Bronchial epithelial cell (primary cell): ENCODE measurements around the gene KDM7A. TPM values are rescaled to one million over a fixed set of nuclear protein-coding genes. Genes with fewer than 3 reads are reported as not detected.
A peak's percentile ranks its signal among the peaks of the same experiment; 100 is the strongest.
"Not testable (repeated sequence)": the region's sequence is repeated elsewhere in the genome, so short reads cannot be mapped to it uniquely, and the experiment has no call there.

Experiments used
- DNase-seq: peaks from one replicate; pipeline ENCODE4 v3.0.0-alpha.2; 2010; ENCODE audit warnings: low read depth
- FAIRE-seq: peaks from 2 replicates; lab custom pipeline; 2011; peaks lifted over from hg19 to GRCh38; lab: Jason Lieb, UNC
- H3K27me3 ChIP-seq: 2 replicates; pipeline ENCODE4 v1.5.1; 2011; ENCODE audit warnings: low read length; ENCODE audit not compliant: control insufficient read depth, insufficient read depth
- H3K36me3 ChIP-seq: 2 replicates; pipeline ENCODE4 v1.5.1; 2011; ENCODE audit warnings: low read length; ENCODE audit not compliant: control insufficient read depth, insufficient read depth
- H3K4me3 ChIP-seq: 2 replicates; pipeline ENCODE4 v1.5.1; 2011; ENCODE audit warnings: mild to moderate bottlenecking, low read depth, low read length, control low read depth
- CTCF ChIP-seq: IDR thresholded peaks from 2 replicates; pipeline ENCODE4 v1.5.1; 2011; ENCODE audit warnings: mild to moderate bottlenecking, moderate library complexity, low read length, control low read depth, inconsistent platforms; ENCODE audit not compliant: insufficient read depth, severe bottlenecking
- total RNA-seq: library from RNA; depleted of rRNA; stranded (reverse); fragments of >200 nt; gene quantifications from 2 replicates; pipeline ENCODE4 v1.2.1, GENCODE V29; 2014

Gene KDM7A
- total RNA-seq, 1 donor from 2014 or later, result 14.7 TPM

DNA sequence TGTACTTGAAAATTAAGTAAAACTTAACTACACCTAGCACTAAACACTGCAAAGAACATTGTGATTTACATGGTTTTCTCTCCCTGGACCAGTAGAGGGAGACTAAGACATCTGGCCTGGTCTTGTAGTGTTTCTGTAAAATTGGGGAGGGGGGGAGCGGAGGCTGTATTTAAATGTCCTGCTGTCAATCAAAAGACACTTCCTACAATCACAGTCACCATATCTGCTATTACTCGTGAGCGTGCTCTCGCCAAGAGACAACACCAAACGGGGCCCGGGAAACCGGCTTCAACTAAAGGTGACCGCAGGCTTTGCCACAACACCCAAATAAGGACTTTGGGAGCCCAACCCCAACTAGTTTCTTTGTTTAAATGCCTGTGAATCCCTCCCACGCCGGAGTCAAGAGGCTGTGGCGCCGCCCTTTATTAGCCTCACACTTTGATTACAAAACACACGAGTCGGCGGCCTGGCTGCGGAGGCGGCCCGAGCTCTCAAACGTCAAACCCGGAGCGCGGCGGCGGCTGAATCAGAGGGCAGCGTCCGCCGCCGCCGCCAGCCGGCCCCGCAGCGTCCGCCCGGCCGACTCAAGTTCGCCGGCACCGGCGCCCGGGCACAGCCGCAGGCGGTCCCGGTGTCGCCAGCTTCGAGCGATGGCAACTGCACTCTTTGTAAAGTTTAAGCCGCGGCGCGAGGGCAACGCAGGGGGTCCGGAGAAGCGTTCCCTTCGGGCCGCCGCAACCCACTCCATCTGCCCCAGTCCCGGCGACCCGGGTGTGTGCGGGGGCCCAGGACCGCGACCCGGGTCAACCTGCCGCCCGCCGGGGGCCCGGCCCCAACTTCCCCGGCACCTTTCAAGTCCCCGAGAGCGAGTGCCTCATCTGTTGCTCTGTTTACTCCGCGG, 1.3 kb downstream of the KDM7A start:
- peak; percentile 70 for TF ChIP-seq CTCF
- no peaks in the 10 kb centered on the region for H3K36me3 ChIP-seq
- H3K27me3 ChIP-seq, result no peaks in the 10 kb centered on the region
- FAIRE-seq (no peak), DNase-seq (peak; percentile 96)
- peak overlapping the region; percentile 84 for H3K4me3 ChIP-seq

- Histone ChIP-seq H3K27me3 (no peaks in the 10 kb centered on the region), H3K4me3 (no peak overlapping the region), H3K36me3 (no peaks in the 10 kb centered on the region)
- no peak for TF ChIP-seq CTCF
- FAIRE-seq (no peak), DNase-seq (no peak)
These were observed 2.6 kb downstream of the KDM7A start for GRCh38 chr7:140174217-140174616.

DNA sequence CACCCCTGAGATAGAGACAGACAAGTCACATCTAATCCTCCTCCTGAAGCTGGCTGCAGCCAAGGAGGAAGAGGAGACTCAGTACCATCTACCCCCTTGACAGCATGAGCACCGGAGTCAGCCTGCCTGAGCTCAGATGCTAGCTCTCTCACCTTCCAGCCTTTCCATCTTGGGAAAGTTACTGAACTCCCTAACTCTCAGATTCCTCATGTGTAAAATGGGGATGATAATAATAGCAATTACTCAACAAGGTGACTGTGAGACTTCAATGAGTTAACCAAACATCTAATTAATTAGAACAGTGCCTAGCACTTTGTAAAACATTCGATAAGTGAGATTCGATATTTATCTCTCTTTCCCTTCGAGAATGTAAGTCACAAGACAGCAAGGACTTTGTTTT, 6.4 kb downstream of the KDM7A start:
- Histone ChIP-seq H3K27me3 (no peaks in the 10 kb centered on the region), H3K36me3 (no peaks in the 10 kb centered on the region), H3K4me3 (no peak overlapping the region)
- DNase-seq (no peak), FAIRE-seq (peak; percentile 13)
- TF ChIP-seq CTCF, result no peak

DNA sequence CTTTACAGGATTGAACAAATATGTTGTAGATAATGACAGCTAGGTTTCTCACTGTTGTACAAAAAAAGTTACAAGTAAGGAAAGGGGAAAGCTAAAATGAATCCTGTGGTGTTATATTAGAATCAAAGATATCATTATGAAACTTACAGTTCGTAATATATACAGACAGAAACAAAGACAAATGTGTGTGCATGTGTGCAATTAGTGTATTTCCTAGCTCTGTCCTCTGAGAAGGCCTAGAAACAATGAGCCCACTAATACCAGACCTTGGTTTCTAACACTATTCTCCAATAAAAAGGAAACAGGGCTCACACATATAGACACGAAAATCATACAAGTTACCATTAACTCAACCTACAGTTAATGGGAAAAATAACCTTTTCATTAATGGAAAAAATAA, 8.0 kb downstream of the KDM7A start:
- Histone ChIP-seq H3K36me3 (no peaks in the 10 kb centered on the region), H3K27me3 (no peaks in the 10 kb centered on the region), H3K4me3 (no peak overlapping the region)
- FAIRE-seq (no peak), DNase-seq (no peak)
- no peak for TF ChIP-seq CTCF

DNA sequence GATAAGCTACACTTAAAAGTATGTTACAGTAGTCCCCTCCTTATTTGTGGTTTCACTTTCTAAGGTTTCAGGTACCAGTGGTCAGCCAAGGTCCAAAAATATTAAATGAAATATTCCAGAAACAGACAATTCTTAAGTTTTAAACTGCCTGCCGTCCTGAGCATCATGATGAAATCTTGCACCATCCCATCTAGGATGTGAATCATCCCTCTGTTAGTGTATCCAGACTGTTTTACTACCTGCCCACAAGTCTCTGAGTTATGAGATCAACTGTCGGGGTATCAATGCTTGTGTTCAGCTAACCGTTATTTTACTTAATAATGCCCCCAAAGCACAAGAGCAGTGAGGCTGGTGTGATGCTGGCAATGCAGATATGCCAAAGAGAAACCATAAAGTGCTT, 11.4 kb downstream of the KDM7A start:
- TF ChIP-seq CTCF, result no peak
- FAIRE-seq (no peak), DNase-seq (peak; percentile 88)
- Histone ChIP-seq H3K36me3 (no peaks in the 10 kb centered on the region), H3K4me3 (no peak overlapping the region), H3K27me3 (no peaks in the 10 kb centered on the region)

DNA sequence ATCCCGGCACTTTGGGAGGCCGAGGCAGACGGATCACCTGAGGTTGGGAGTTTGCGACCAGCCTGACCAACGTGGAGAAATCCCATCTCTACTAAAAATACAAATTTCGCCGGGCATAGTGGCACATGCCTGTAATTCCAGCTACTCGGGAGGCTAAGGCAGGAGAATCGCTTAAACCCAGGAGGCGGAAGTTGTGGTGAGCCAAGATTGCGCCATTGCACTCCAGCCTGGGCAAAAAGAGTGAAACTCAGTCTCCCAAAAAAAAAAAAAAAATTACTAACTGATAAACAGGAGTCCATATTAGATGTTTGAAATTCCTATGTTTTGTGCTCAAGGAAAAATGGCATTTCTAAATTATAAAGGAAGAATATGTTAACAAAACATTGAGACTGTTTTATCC, 14.7 kb downstream of the KDM7A start:
- not testable (repeated sequence) for H3K27me3 ChIP-seq, DNase-seq, FAIRE-seq

More for the DNA sequence above, 14.7 kb downstream of the KDM7A start:
- not testable (repeated sequence) for H3K36me3 ChIP-seq, H3K4me3 ChIP-seq
